ENCODE results near the gene NEURL1.
A peak's percentile ranks its signal among the peaks of the same experiment; 100 is the strongest.

DNA sequence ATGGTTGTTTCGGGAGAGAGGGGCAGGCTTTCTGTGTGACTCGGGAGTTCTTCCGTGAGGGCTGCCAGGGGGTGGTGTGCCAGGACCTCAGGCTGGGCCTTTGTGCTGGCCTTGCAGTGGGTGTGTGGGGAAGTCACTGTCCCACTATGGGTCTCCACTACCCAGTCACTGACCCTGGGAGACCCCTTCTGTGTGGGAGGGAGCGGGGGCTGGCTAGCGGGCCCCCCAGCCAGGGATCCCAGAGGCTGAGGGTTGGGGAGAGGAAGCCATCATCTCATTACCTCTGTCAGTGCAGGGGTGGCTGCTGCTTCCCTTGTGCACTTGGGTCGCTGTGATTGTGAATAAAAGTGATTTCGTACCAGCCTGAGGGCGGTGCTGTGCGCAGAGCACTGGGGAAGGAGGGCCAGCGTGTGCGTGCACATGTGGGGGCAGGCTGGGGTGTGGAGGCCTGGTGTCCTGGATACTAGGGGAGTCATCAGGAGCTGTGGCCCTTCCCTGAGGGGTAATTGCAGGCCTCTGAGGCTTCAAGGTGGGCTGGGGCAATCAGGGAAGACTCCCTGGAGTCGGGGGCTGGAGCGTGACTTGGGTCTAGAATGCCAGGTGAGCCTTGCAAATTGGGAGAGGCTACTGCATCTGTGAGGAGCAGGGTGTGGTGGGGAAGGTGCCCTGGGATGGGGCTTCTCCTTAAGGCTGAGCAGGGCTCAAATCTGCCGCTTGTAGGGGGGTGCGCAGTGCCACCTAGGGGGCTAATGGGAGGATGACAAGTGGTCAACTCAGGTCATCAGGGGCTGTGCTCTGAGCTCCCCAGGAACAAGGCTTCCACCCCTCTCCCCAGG, 98.9 kb downstream of the NEURL1 start:
- TF ChIP-seq, protein P1, sequence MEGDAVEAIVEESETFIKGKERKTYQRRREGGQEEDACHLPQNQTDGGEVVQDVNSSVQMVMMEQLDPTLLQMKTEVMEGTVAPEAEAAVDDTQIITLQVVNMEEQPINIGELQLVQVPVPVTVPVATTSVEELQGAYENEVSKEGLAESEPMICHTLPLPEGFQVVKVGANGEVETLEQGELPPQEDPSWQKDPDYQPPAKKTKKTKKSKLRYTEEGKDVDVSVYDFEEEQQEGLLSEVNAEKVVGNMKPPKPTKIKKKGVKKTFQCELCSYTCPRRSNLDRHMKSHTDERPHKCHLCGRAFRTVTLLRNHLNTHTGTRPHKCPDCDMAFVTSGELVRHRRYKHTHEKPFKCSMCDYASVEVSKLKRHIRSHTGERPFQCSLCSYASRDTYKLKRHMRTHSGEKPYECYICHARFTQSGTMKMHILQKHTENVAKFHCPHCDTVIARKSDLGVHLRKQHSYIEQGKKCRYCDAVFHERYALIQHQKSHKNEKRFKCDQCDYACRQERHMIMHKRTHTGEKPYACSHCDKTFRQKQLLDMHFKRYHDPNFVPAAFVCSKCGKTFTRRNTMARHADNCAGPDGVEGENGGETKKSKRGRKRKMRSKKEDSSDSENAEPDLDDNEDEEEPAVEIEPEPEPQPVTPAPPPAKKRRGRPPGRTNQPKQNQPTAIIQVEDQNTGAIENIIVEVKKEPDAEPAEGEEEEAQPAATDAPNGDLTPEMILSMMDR (conservative IDR thresholded peaks at IDR 0.05; ENCODE audit: low read length) = peak; percentile 88
- no peak for TF ChIP-seq EZH2phosphoT487 (IDR thresholded peaks at IDR 0.05; ENCODE audit: borderline replicate concordance, low read depth, low read length)
